ENCODE data around the gene GORASP1.
"Not testable (repeated sequence)": the region's sequence is repeated elsewhere in the genome, so short reads cannot be mapped to it uniquely, and the experiment has no call there.

The GORASP1 gene

DNA sequence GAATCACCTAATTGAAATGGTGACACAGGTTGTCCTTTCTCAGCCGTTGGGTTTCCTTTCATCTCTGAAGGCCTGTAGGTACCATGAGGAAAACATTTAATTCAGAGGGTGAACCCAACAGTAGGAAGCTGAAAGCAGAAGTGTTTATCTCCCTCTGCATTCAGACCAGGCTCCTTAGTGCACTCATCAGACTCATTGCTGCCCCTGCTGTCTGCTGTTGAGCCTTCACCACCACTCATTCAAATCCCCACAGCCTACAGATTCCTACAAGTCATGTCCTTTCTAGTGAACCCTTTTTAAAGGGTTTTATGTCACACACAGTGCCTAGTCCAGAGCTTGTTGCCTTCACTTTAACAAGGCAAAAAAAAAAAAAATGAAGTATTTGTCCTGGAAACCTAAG lies 42.2 kb downstream of the GORASP1 start:
- Histone ChIP-seq H3K9ac (ENCODE audit: low read length) (no peak overlapping the region), H3K27ac (ENCODE audit: low read length) (no peak overlapping the region), H3K27me3 (ENCODE audit: control insufficient read depth, insufficient read depth, low read length) (no peaks in the 10 kb centered on the region), H3K36me3 (ENCODE audit: control insufficient read depth, low read depth, low read length) (peaks cover 21% of the 10 kb centered on the region), H3K4me1 (ENCODE audit: control insufficient read depth, low read depth, low read length) (no peaks in the 10 kb centered on the region), H3K4me3 (ENCODE audit: low read length) (no peak overlapping the region), H3K9me3 (ENCODE audit: control insufficient read depth, low read depth, low read length) (no peaks in the 10 kb centered on the region)

DNA sequence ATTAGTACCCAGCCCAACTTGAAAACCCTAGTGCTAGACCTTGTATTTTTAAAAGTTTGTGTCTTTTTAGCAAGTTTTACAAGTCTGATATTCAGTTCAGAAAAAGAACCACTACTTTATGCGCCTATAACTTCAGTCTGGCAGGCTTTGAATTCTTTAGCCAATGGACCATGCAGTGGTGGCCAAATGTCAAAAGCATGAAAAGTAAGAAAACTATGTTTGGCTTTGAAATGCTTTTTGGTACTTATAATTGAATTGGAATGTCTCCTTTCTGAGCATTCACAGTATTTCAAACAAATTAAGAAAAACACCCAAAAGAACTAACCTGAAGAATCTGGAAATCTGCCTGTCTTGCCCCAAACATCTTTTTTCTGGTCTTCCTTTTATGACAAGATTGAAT lies 42.8 kb downstream of the GORASP1 start:
- Histone ChIP-seq H3K4me3 (ENCODE audit: low read length) (no peak overlapping the region), H3K4me1 (ENCODE audit: control insufficient read depth, low read depth, low read length) (no peaks in the 10 kb centered on the region), H3K9me3 (ENCODE audit: control insufficient read depth, low read depth, low read length) (no peaks in the 10 kb centered on the region), H3K36me3 (ENCODE audit: control insufficient read depth, low read depth, low read length) (peaks cover 16% of the 10 kb centered on the region), H3K9ac (ENCODE audit: low read length) (no peak overlapping the region), H3K27me3 (ENCODE audit: control insufficient read depth, insufficient read depth, low read length) (no peaks in the 10 kb centered on the region), H3K27ac (ENCODE audit: low read length) (no peak overlapping the region)

- H3K4me3 ChIP-seq (ENCODE audit: low read length): no peak overlapping the region
- no peaks in the 10 kb centered on the region for H3K27me3 ChIP-seq (ENCODE audit: control insufficient read depth, insufficient read depth, low read length)
- H3K4me1 ChIP-seq (ENCODE audit: control insufficient read depth, low read depth, low read length): no peaks in the 10 kb centered on the region
- peaks cover 11% of the 10 kb centered on the region for H3K36me3 ChIP-seq (ENCODE audit: control insufficient read depth, low read depth, low read length)
- H3K27ac ChIP-seq (ENCODE audit: low read length): no peak overlapping the region
- H3K9me3 ChIP-seq (ENCODE audit: control insufficient read depth, low read depth, low read length): no peaks in the 10 kb centered on the region
- H3K9ac ChIP-seq (ENCODE audit: low read length): no peak overlapping the region
Measured at GRCh38 chr3:39063143-39063542, 44.3 kb downstream of the GORASP1 start.

GRCh38 chr3:39062180-39062579 lies 45.2 kb downstream of the GORASP1 start:
- H3K9me3 ChIP-seq (ENCODE audit: control insufficient read depth, low read depth, low read length): no peaks in the 10 kb centered on the region
- H3K9ac ChIP-seq (ENCODE audit: low read length): no peak overlapping the region
- peaks cover 7% of the 10 kb centered on the region for H3K36me3 ChIP-seq (ENCODE audit: control insufficient read depth, low read depth, low read length)
- H3K27me3 ChIP-seq (ENCODE audit: control insufficient read depth, insufficient read depth, low read length): no peaks in the 10 kb centered on the region
- H3K4me3 ChIP-seq (ENCODE audit: low read length): no peak overlapping the region
- H3K4me1 ChIP-seq (ENCODE audit: control insufficient read depth, low read depth, low read length): no peaks in the 10 kb centered on the region
- H3K27ac ChIP-seq (ENCODE audit: low read length): no peak overlapping the region

DNA sequence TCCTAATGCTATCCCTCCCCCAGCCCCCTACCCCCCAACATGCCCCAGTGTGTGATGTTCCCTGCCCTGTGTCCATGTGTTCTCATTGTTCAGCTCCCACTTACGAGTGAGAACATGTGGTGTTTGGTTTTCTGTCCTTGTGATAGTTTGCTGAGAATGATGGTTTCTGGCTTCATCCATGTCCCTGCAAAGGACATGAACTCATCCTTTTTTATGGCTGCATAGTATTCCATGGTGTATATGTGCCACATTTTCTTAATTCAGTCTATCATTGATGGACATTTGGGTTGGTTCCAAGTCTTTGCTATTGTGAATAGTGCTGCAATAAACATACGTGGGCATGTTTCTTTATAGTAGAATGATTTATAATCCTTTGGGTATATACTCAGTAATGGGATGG lies 46.2 kb downstream of the GORASP1 start:
- H3K36me3 ChIP-seq (ENCODE audit: control insufficient read depth, low read depth, low read length); H3K27ac ChIP-seq (ENCODE audit: low read length); H3K27me3 ChIP-seq (ENCODE audit: control insufficient read depth, insufficient read depth, low read length); H3K9me3 ChIP-seq (ENCODE audit: control insufficient read depth, low read depth, low read length); H3K4me3 ChIP-seq (ENCODE audit: low read length); H3K4me1 ChIP-seq (ENCODE audit: control insufficient read depth, low read depth, low read length); H3K9ac ChIP-seq (ENCODE audit: low read length): not testable (repeated sequence)

- no peak overlapping the region for H3K4me3 ChIP-seq (ENCODE audit: low read length)
- H3K9ac ChIP-seq (ENCODE audit: low read length): no peak overlapping the region
- H3K27ac ChIP-seq (ENCODE audit: low read length): no peak overlapping the region
- no peaks in the 10 kb centered on the region for H3K27me3 ChIP-seq (ENCODE audit: control insufficient read depth, insufficient read depth, low read length)
- H3K9me3 ChIP-seq (ENCODE audit: control insufficient read depth, low read depth, low read length): no peaks in the 10 kb centered on the region
- peaks cover 7% of the 10 kb centered on the region for H3K4me1 ChIP-seq (ENCODE audit: control insufficient read depth, low read depth, low read length)
- no peaks in the 10 kb centered on the region for H3K36me3 ChIP-seq (ENCODE audit: control insufficient read depth, low read depth, low read length)
Measured at GRCh38 chr3:39056151-39056550, 51.3 kb downstream of the GORASP1 start.

GRCh38 chr3:39053696-39054095 lies 53.7 kb downstream of the GORASP1 start:
- Histone ChIP-seq H3K4me3 (ENCODE audit: low read length) (no peak overlapping the region), H3K9ac (ENCODE audit: low read length) (no peak overlapping the region), H3K36me3 (ENCODE audit: control insufficient read depth, low read depth, low read length) (no peaks in the 10 kb centered on the region), H3K27me3 (ENCODE audit: control insufficient read depth, insufficient read depth, low read length) (no peaks in the 10 kb centered on the region), H3K27ac (ENCODE audit: low read length) (no peak overlapping the region), H3K4me1 (ENCODE audit: control insufficient read depth, low read depth, low read length) (peaks cover 7% of the 10 kb centered on the region), H3K9me3 (ENCODE audit: control insufficient read depth, low read depth, low read length) (no peaks in the 10 kb centered on the region)

DNA sequence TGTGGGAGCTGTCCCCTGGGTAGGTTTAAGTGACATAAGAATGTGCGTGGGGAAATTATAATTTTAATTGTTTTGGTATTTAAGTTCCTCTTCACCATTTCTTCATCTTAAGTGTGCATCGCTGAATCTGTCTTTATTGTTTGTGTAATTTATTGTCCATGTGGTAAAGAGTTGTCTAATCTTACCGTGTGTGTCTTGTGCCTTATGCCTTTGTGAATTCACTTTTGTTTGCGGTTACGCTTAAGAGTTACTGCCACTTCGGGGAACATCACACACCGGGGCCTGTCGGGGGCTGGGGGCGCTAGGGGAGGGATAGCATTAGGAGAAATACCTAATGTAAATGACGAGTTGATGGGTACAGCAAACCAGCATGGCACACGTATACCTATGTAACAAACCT lies 54.8 kb downstream of the GORASP1 start:
- no peaks in the 10 kb centered on the region for H3K36me3 ChIP-seq (ENCODE audit: control insufficient read depth, low read depth, low read length)
- H3K9ac ChIP-seq (ENCODE audit: low read length): peak overlapping the region; percentile 91
- no peaks in the 10 kb centered on the region for H3K9me3 ChIP-seq (ENCODE audit: control insufficient read depth, low read depth, low read length)
- H3K4me1 ChIP-seq (ENCODE audit: control insufficient read depth, low read depth, low read length): peaks cover 7% of the 10 kb centered on the region
- no peaks in the 10 kb centered on the region for H3K27me3 ChIP-seq (ENCODE audit: control insufficient read depth, insufficient read depth, low read length)
- H3K4me3 ChIP-seq (ENCODE audit: low read length): peak overlapping the region; percentile 91
- H3K27ac ChIP-seq (ENCODE audit: low read length): peak overlapping the region; percentile 60

DNA sequence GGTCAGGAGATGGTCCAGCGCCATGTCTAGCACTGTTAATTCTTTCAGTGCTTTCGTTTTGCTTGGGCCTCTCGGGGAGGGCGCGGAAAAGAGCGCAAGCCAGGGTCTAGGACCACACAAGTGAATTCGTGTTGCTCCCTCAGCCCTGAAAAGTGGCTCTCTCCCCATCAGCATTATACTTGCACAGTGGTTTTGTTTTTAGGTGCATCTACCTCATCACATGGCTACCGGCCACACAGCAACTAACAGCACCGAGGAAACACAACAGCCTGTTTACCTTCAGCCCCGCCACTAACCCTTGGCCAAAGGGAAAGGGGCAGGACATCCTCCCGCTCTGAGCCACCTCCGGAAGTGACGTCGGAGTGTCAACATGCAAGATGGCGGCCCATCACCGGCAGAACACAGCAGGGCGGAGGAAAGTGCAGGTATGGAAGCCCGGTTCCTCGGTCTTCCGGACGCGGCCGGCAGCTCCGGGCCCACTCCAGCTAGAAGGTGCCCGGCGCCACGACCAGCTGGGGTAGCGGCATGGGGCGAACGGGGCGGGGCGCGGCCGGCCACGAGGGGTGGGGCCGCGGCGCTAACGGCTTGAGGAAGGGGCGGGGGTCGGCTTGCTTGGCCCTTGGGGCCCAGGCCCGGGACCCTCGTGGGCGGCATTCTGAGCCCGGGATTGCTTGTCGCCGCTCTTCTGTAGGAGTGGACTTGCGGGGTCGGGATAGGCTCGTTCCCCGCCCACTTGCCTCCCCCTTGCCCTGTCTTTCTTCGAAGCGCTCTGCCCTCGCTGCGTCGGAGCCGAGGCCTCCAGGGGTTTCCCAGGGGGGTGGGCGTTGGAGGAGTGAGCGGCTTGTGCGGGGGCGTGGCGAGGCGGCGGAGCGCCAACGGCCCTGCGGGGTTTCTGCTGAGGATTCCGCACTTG lies 55.5 kb downstream of the GORASP1 start, which contains the start of the genes SCN11A and WDR48:
Gene SCN11A (minus strand): TSS at position 296 of the 913 bp plus-strand sequence. CDS start 101,582 bp downstream, outside the sequence.
Gene WDR48 (plus strand): TSS at position 368 of the 913 bp plus-strand sequence. CDS start 10 bp downstream, at position 378.
- Histone ChIP-seq H3K9me3 (ENCODE audit: control insufficient read depth, low read depth, low read length) (no peaks in the 10 kb centered on the region), H3K9ac (ENCODE audit: low read length) (peak within 1 kb of the TSS; percentile 91), H3K27ac (ENCODE audit: low read length) (peak within 1 kb of the TSS; percentile 98), H3K4me3 (ENCODE audit: low read length) (peak within 1 kb of the TSS; percentile 91), H3K27me3 (ENCODE audit: control insufficient read depth, insufficient read depth, low read length) (no peaks in the 10 kb centered on the region), H3K4me1 (ENCODE audit: control insufficient read depth, low read depth, low read length) (peaks cover 7% of the 10 kb centered on the region), H3K36me3 (ENCODE audit: control insufficient read depth, low read depth, low read length) (no peaks in the 10 kb centered on the region)

DNA sequence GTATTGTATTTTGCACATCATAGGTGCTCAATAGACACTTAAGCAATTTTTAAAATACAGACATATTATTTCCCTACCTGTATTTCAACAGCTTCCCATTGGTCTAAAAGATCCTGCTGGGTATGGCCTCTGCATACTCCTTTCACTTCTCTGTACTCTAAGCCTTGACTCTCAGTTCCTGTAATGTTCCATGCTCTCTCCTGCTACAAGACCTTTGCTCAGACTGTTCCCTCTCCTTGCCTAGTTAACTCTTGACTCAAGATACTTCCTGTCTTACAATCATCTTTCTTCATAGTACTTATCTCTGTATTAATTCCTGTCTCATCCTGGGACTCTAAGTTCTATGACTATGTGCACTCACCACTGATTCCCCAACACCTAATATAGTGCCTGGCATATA lies 57.4 kb downstream of the GORASP1 start:
- H3K4me1 ChIP-seq (ENCODE audit: control insufficient read depth, low read depth, low read length): peaks cover 7% of the 10 kb centered on the region
- no peak overlapping the region for H3K9ac ChIP-seq (ENCODE audit: low read length)
- no peaks in the 10 kb centered on the region for H3K36me3 ChIP-seq (ENCODE audit: control insufficient read depth, low read depth, low read length)
- no peaks in the 10 kb centered on the region for H3K27me3 ChIP-seq (ENCODE audit: control insufficient read depth, insufficient read depth, low read length)
- no peaks in the 10 kb centered on the region for H3K9me3 ChIP-seq (ENCODE audit: control insufficient read depth, low read depth, low read length)
- no peak overlapping the region for H3K4me3 ChIP-seq (ENCODE audit: low read length)
- H3K27ac ChIP-seq (ENCODE audit: low read length): no peak overlapping the region
